Measurements from ENCODE around the gene B3GNT8.
A peak's percentile ranks its signal among the peaks of the same experiment; 100 is the strongest.

B3GNT8 gene

GRCh38 chr19:41377977-41378709 lies 49.0 kb downstream of the B3GNT8 start:
- Histone ChIP-seq H3K9ac (ENCODE audit: insufficient read length, low read depth) (no peak overlapping the region), H3K4me1 (ENCODE audit: insufficient read depth, insufficient read length) (peaks cover 3% of the 10 kb centered on the region)
- TF ChIP-seq ZNF274 (IDR thresholded peaks at IDR 0.05; ENCODE audit: low read depth, low read length) (no peak), SUZ12 (IDR thresholded peaks at IDR 0.05; ENCODE audit: extremely low read depth, insufficient read depth, insufficient read length) (no peak), YY1 (IDR thresholded peaks at IDR 0.05; ENCODE audit: insufficient read depth, insufficient read length) (no peak)

GRCh38 chr19:41376998-41377365 lies 50.2 kb downstream of the B3GNT8 start:
- Histone ChIP-seq H3K27me3 (ENCODE audit: insufficient read depth, insufficient read length) (no peaks in the 10 kb centered on the region), H3K9me3 (ENCODE audit: insufficient read depth, low read length) (no peaks in the 10 kb centered on the region), H3K9ac (ENCODE audit: insufficient read length, low read depth) (peak overlapping the region; percentile 58), H3K4me3 (ENCODE audit: insufficient read length, low read depth) (peak overlapping the region; percentile 51), H3K4me1 (ENCODE audit: insufficient read depth, insufficient read length) (peaks cover 3% of the 10 kb centered on the region), H3K36me3 (ENCODE audit: insufficient read depth, insufficient read length, low read length) (peaks cover 4% of the 10 kb centered on the region)
- DNase-seq (ENCODE audit: low read depth, low spot score): no peak
- no peak for TF ChIP-seq YY1 (IDR thresholded peaks at IDR 0.05; ENCODE audit: insufficient read depth, insufficient read length)
- no peak for TF ChIP-seq ZNF274 (IDR thresholded peaks at IDR 0.05; ENCODE audit: low read depth, low read length)
- no peak for TF ChIP-seq SUZ12 (IDR thresholded peaks at IDR 0.05; ENCODE audit: extremely low read depth, insufficient read depth, insufficient read length)

More at GRCh38 chr19:41377977-41378709, 49.0 kb downstream of the B3GNT8 start:
- no peak for DNase-seq (ENCODE audit: low read depth, low spot score)
- no peaks in the 10 kb centered on the region for H3K27me3 ChIP-seq (ENCODE audit: insufficient read depth, insufficient read length)
- H3K9me3 ChIP-seq (ENCODE audit: insufficient read depth, low read length): no peaks in the 10 kb centered on the region
- H3K36me3 ChIP-seq (ENCODE audit: insufficient read depth, insufficient read length, low read length): peaks cover 5% of the 10 kb centered on the region
- no peak overlapping the region for H3K4me3 ChIP-seq (ENCODE audit: insufficient read length, low read depth)

- peak within 1 kb of the TSS; percentile 58 for H3K9ac ChIP-seq (ENCODE audit: insufficient read length, low read depth)
- H3K4me3 ChIP-seq (ENCODE audit: insufficient read length, low read depth): peak within 1 kb of the TSS; percentile 51
- no peak for TF ChIP-seq SUZ12 (IDR thresholded peaks at IDR 0.05; ENCODE audit: extremely low read depth, insufficient read depth, insufficient read length)
- TF ChIP-seq YY1 (IDR thresholded peaks at IDR 0.05; ENCODE audit: insufficient read depth, insufficient read length): no peak
- no peak for TF ChIP-seq ZNF274 (IDR thresholded peaks at IDR 0.05; ENCODE audit: low read depth, low read length)
- no peaks in the 10 kb centered on the region for H3K9me3 ChIP-seq (ENCODE audit: insufficient read depth, low read length)
- peaks cover 3% of the 10 kb centered on the region for H3K4me1 ChIP-seq (ENCODE audit: insufficient read depth, insufficient read length)
- peaks cover 4% of the 10 kb centered on the region for H3K36me3 ChIP-seq (ENCODE audit: insufficient read depth, insufficient read length, low read length)
- DNase-seq (ENCODE audit: low read depth, low spot score): no peak
- no peaks in the 10 kb centered on the region for H3K27me3 ChIP-seq (ENCODE audit: insufficient read depth, insufficient read length)
Observed at GRCh38 chr19:41376241-41376997, 50.8 kb downstream of the B3GNT8 start, which contains the start of gene TMEM91. TSS of gene TMEM91 (plus strand) at chr19:41376533. CDS start at chr19:41378310, 1,777 bp downstream.

Data from NT2/D1 (cell line).